GM23338 (cell line): ENCODE data around the gene SDC1. TPM values are rescaled to one million over a fixed set of nuclear protein-coding genes. Genes with fewer than 3 reads are reported as not detected.
A peak's percentile ranks its signal among the peaks of the same experiment; 100 is the strongest.

Experiments
- ATAC-seq: fragments of 200-7000 bp; cut with Tn5 transposase; 3 replicates; pipeline ENCODE4 v1.9.1; 2020
- DNase-seq: peaks from one replicate; pipeline ENCODE4 v3.0.0-alpha.2; 2015; ENCODE audit warnings: low spot score
- H2AFZ ChIP-seq: fragments of 200-600 bp; sonication (generic); 2 replicates; pipeline ENCODE4 v1.8.0; 2016; ENCODE audit warnings: antibody characterized with exemption, mild to moderate bottlenecking, moderate library complexity
- H3F3A ChIP-seq: fragments of 200-600 bp; sonication (generic); replicated peaks from 2 replicates; pipeline ENCODE4 v1.8.0; 2017; ENCODE audit warnings: antibody characterized with exemption, mixed run types, low read depth
- H3K27ac ChIP-seq: fragments of 200-600 bp; sonication (generic); 2 replicates; pipeline ENCODE4 v1.6.1; 2016; ENCODE audit warnings: low read depth
- H3K27me3 ChIP-seq: fragments of 200-600 bp; sonication (generic); 2 replicates; pipeline ENCODE4 v1.8.0; 2016; ENCODE audit warnings: mild to moderate bottlenecking, mixed run types, moderate library complexity; ENCODE audit not compliant: insufficient read depth
- H3K36me3 ChIP-seq: fragments of 200-600 bp; sonication (generic); 2 replicates; pipeline ENCODE4 v1.8.0; 2016; ENCODE audit warnings: mild to moderate bottlenecking; ENCODE audit not compliant: insufficient read depth
- H3K4me1 ChIP-seq: fragments of 200-600 bp; sonication (generic); 2 replicates; pipeline ENCODE4 v1.8.0; 2016; ENCODE audit warnings: mild to moderate bottlenecking, moderate library complexity; ENCODE audit not compliant: insufficient read depth
- H3K4me2 ChIP-seq: fragments of 200-600 bp; sonication (generic); 2 replicates; pipeline ENCODE4 v1.7.1; 2017; ENCODE audit warnings: mixed run types
- H3K4me3 ChIP-seq: fragments of 200-600 bp; sonication (generic); 2 replicates; pipeline ENCODE4 v1.6.1; 2016; ENCODE audit warnings: mixed run types
- H3K79me2 ChIP-seq: fragments of 200-600 bp; sonication (generic); replicated peaks from 2 replicates; pipeline ENCODE4 v1.8.0; 2017; ENCODE audit warnings: mild to moderate bottlenecking; ENCODE audit not compliant: insufficient read depth
- H3K9me2 ChIP-seq: fragments of 200-600 bp; sonication (generic); 2 replicates; pipeline ENCODE4 v1.8.0; 2017; ENCODE audit not compliant: insufficient read depth
- H4K20me1 ChIP-seq: fragments of 200-600 bp; sonication (generic); replicated peaks from 2 replicates; pipeline ENCODE4 v1.8.0; 2017; ENCODE audit warnings: mild to moderate bottlenecking; ENCODE audit not compliant: insufficient read depth
- H3K27ac Mint-ChIP-seq: 2 replicates; pipeline ENCODE4 v1.8.0; 2020; ENCODE audit warnings: inconsistent platforms, mild to moderate bottlenecking, moderate library complexity, mixed read lengths
- H3K27me3 Mint-ChIP-seq: 3 replicates; pipeline ENCODE4 v1.8.0; 2022; ENCODE audit warnings: low read depth, mild to moderate bottlenecking, moderate library complexity, mixed read lengths, inconsistent platforms; ENCODE audit not compliant: insufficient read depth, poor library complexity
- H3K36me3 Mint-ChIP-seq: 3 replicates; pipeline ENCODE4 v1.8.0; 2021; ENCODE audit warnings: low read depth, mild to moderate bottlenecking, inconsistent platforms, moderate library complexity, mixed read lengths
- H3K4me1 Mint-ChIP-seq: 3 replicates; pipeline ENCODE4 v1.8.0; 2020; ENCODE audit warnings: mild to moderate bottlenecking, inconsistent platforms, mixed read lengths
- H3K4me3 Mint-ChIP-seq: 3 replicates; pipeline ENCODE4 v1.8.0; 2021; ENCODE audit warnings: moderate library complexity, mild to moderate bottlenecking, inconsistent platforms, mixed read lengths
- H3K9me3 Mint-ChIP-seq: 3 replicates; pipeline ENCODE4 v1.8.0; 2020; ENCODE audit warnings: moderate library complexity, mild to moderate bottlenecking, inconsistent platforms, mixed read lengths
- CREB1 ChIP-seq: fragments of 250-450 bp; sonication (Bioruptor Pico); IDR thresholded peaks from 2 replicates; pipeline ENCODE4 v1.5.0; 2020; ENCODE audit warnings: low read depth, mild to moderate bottlenecking, moderate library complexity
- CTCF ChIP-seq, 2 experiments: fragments of 200-600 bp in 1 of 2; sonication (generic) in 1 of 2; conservative IDR thresholded peaks; 2 replicates each; pipeline versions ENCODE4 v1.5.1 to v1.6.1; 2016 to 2017; ENCODE audit warnings: antibody characterized with exemption in 2 of 2, low read depth in 2 of 2, mild to moderate bottlenecking in 2 of 2, moderate library complexity in 1 of 2
- EZH2 ChIP-seq: fragments of 200-600 bp; sonication (generic); IDR thresholded peaks from one replicate; pipeline ENCODE4 v1.8.0; 2017; ENCODE audit warnings: antibody characterized with exemption, mild to moderate bottlenecking, low read depth; ENCODE audit not compliant: unreplicated experiment
- EZH2phosphoT487 ChIP-seq: fragments of 200-600 bp; sonication (generic); IDR thresholded peaks from one replicate; pipeline ENCODE4 v1.8.1; 2018; ENCODE audit warnings: antibody characterized with exemption; ENCODE audit not compliant: unreplicated experiment
- JUNB ChIP-seq: IDR thresholded peaks from one replicate; pipeline ENCODE4 v1.6.1; 2016; ENCODE audit warnings: antibody characterized with exemption; ENCODE audit not compliant: unreplicated experiment
- NANOG ChIP-seq: IDR thresholded peaks from 2 replicates; pipeline ENCODE4 v1.6.1; 2016; ENCODE audit warnings: antibody characterized with exemption, borderline replicate concordance
- POLR2AphosphoS5 ChIP-seq: IDR thresholded peaks from 2 replicates; pipeline ENCODE4 v1.6.1; 2016; ENCODE audit warnings: antibody characterized with exemption, low read depth
- REST ChIP-seq: IDR thresholded peaks from one replicate; pipeline ENCODE4 v1.6.1; 2018; ENCODE audit warnings: antibody characterized with exemption; ENCODE audit not compliant: unreplicated experiment
- STAT1 ChIP-seq: IDR thresholded peaks from one replicate; pipeline ENCODE4 v1.6.1; 2016; ENCODE audit warnings: antibody characterized with exemption; ENCODE audit not compliant: unreplicated experiment
- ZNF114 ChIP-seq: fragments of 250-450 bp; sonication (Bioruptor Pico); IDR thresholded peaks from 2 replicates; pipeline ENCODE4 v1.5.0; 2020; ENCODE audit warnings: mild to moderate bottlenecking, moderate library complexity
- polyA plus RNA-seq: library from polyadenylated mRNA; unstranded; fragments of >200 nt; fragmentation: Nextera tagmentation; extraction: Ambion mirVana; gene quantifications from 2 replicates; pipeline ENCODE4 v1.2.1, GENCODE V29; 2016
- total RNA-seq: library from RNA; depleted of rRNA; stranded (reverse); fragments of >200 nt; shearing (Covaris generic); gene quantifications from 2 replicates; pipeline ENCODE4 v1.2.3, GENCODE V29; 2014
- TF ChIP-seq, protein P1 (sequence below): fragments of 250-450 bp; sonication (Bioruptor Pico); IDR thresholded peaks from 2 replicates; pipeline ENCODE4 v1.5.0; 2020; ENCODE audit warnings: mild to moderate bottlenecking, moderate library complexity
- TF ChIP-seq, protein P2 (sequence below): IDR thresholded peaks from 2 replicates; pipeline ENCODE4 v1.6.1; 2016; ENCODE audit warnings: antibody characterized with exemption

SDC1 gene
- total and polyA plus RNA-seq, 2 experiments from 2014 or later, result 16.6 to 43.0 TPM

DNA sequence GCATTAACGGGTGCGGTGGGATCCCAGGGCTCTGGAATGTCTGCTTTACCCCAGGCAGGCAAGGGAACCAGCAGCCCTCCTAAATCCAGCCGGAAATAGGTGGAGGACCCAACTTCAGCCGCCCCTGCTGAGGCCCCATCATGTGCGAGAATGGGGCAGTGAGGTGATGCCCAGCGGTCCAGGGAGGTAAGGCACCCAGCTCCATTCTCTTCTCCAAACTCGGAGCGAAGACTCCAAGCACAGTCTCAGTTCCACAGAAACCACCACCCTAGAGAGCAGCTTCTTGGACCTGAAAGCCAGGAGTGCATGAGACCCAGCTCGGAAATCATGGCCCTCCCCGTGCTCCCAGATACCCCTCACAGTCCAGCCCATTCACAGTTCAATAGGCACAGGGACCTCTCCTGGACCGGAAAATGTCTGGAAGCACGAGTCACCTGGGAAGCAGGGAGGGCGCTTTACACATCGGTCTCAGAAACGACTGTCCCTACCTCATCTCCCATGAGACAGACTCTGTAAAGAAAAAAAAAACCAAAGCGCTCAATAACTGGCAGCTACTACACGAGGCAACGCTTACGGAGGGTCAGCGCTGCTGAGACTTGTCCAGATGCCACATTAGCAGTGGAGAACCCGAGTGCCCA lies 2.0 kb downstream of the SDC1 start:
- Mint-ChIP-seq H3K4me1 (peaks cover 33% of the 10 kb centered on the region), H3K27me3 (peaks cover 18% of the 10 kb centered on the region), H3K27ac (no peak overlapping the region), H3K36me3 (peaks cover 16% of the 10 kb centered on the region; the same call in 2 of the 3 replicates), H3K4me3 (peak overlapping the region; percentile 76), H3K9me3 (peaks cover 3% of the 10 kb centered on the region; the same call in 1 of the 3 replicates)
- TF ChIP-seq REST (no peak), STAT1 (no peak), NANOG (no peak), POLR2AphosphoS5 (no peak), ZNF114 (CRISPR knock-in tag) (no peak), EZH2 (no peak), JUNB (no peak), CTCF (conservative IDR thresholded peaks at IDR 0.05; ENCODE audit: low read depth in 2 of 2) (no peak), CREB1 (CRISPR knock-in tag) (no peak), EZH2phosphoT487 (no peak)
- TF ChIP-seq, protein P1, sequence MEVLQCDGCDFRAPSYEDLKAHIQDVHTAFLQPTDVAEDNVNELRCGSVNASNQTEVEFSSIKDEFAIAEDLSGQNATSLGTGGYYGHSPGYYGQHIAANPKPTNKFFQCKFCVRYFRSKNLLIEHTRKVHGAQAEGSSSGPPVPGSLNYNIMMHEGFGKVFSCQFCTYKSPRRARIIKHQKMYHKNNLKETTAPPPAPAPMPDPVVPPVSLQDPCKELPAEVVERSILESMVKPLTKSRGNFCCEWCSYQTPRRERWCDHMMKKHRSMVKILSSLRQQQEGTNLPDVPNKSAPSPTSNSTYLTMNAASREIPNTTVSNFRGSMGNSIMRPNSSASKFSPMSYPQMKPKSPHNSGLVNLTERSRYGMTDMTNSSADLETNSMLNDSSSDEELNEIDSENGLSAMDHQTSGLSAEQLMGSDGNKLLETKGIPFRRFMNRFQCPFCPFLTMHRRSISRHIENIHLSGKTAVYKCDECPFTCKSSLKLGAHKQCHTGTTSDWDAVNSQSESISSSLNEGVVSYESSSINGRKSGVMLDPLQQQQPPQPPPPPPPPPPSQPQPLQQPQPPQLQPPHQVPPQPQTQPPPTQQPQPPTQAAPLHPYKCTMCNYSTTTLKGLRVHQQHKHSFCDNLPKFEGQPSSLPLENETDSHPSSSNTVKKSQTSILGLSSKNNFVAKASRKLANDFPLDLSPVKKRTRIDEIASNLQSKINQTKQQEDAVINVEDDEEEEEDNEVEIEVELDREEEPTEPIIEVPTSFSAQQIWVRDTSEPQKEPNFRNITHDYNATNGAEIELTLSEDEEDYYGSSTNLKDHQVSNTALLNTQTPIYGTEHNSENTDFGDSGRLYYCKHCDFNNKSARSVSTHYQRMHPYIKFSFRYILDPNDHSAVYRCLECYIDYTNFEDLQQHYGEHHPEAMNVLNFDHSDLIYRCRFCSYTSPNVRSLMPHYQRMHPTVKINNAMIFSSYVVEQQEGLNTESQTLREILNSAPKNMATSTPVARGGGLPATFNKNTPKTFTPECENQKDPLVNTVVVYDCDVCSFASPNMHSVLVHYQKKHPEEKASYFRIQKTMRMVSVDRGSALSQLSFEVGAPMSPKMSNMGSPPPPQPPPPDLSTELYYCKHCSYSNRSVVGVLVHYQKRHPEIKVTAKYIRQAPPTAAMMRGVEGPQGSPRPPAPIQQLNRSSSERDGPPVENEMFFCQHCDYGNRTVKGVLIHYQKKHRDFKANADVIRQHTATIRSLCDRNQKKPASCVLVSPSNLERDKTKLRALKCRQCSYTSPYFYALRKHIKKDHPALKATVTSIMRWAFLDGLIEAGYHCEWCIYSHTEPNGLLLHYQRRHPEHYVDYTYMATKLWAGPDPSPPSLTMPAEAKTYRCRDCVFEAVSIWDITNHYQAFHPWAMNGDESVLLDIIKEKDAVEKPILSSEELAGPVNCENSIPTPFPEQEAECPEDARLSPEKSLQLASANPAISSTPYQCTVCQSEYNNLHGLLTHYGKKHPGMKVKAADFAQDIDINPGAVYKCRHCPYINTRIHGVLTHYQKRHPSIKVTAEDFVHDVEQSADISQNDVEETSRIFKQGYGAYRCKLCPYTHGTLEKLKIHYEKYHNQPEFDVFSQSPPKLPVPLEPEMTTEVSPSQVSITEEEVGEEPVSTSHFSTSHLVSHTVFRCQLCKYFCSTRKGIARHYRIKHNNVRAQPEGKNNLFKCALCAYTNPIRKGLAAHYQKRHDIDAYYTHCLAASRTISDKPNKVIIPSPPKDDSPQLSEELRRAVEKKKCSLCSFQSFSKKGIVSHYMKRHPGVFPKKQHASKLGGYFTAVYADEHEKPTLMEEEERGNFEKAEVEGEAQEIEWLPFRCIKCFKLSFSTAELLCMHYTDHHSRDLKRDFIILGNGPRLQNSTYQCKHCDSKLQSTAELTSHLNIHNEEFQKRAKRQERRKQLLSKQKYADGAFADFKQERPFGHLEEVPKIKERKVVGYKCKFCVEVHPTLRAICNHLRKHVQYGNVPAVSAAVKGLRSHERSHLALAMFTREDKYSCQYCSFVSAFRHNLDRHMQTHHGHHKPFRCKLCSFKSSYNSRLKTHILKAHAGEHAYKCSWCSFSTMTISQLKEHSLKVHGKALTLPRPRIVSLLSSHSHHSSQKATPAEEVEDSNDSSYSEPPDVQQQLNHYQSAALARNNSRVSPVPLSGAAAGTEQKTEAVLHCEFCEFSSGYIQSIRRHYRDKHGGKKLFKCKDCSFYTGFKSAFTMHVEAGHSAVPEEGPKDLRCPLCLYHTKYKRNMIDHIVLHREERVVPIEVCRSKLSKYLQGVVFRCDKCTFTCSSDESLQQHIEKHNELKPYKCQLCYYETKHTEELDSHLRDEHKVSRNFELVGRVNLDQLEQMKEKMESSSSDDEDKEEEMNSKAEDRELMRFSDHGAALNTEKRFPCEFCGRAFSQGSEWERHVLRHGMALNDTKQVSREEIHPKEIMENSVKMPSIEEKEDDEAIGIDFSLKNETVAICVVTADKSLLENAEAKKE (CRISPR knock-in tag), result no peak
- TF ChIP-seq, protein P2, sequence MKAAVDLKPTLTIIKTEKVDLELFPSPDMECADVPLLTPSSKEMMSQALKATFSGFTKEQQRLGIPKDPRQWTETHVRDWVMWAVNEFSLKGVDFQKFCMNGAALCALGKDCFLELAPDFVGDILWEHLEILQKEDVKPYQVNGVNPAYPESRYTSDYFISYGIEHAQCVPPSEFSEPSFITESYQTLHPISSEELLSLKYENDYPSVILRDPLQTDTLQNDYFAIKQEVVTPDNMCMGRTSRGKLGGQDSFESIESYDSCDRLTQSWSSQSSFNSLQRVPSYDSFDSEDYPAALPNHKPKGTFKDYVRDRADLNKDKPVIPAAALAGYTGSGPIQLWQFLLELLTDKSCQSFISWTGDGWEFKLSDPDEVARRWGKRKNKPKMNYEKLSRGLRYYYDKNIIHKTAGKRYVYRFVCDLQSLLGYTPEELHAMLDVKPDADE, result no peak; the same call in 1 of the 2 replicates
- peaks cover 5% of the 10 kb centered on the region for H4K20me1 ChIP-seq
- no peak overlapping the region for H3K27ac ChIP-seq
- H3K4me1 ChIP-seq, result peaks cover 21% of the 10 kb centered on the region
- H3K27me3 ChIP-seq, result peaks cover 5% of the 10 kb centered on the region; the same call in 1 of the 2 replicates
- H3F3A ChIP-seq, result peaks cover 12% of the 10 kb centered on the region
- ATAC-seq (no peak), DNase-seq (no peak)
- H3K4me2 ChIP-seq, result peak overlapping the region; percentile 94
- peaks cover 52% of the 10 kb centered on the region for H3K79me2 ChIP-seq
- H3K4me3 ChIP-seq, result peak overlapping the region; percentile 85
- H3K36me3 ChIP-seq, result no peaks in the 10 kb centered on the region
- H2AFZ ChIP-seq, result no peak overlapping the region
- H3K9me2 ChIP-seq, result no peaks in the 10 kb centered on the region
